RWPE2 (cell line): Measurements from ENCODE around the gene RNF220.

Experiments
- ATAC-seq: fragments of 200-7000 bp; cut with Tn5 transposase; 3 replicates; pipeline ENCODE4 v1.9.1; 2021; ENCODE audit warnings: low read depth
- DNase-seq: peaks from one replicate; pipeline ENCODE4 v3.0.0-alpha.2; 2020; ENCODE audit warnings: low spot score
- H3K27ac ChIP-seq: fragments of 450-650 bp; 2 replicates; pipeline ENCODE4 v1.5.1; 2017; ENCODE audit warnings: mild to moderate bottlenecking; ENCODE audit not compliant: poor library complexity, severe bottlenecking
- H3K27me3 ChIP-seq: fragments of 250-450 bp; sonication (Bioruptor Pico); 2 replicates; pipeline ENCODE4 v1.5.1; 2021; ENCODE audit warnings: mild to moderate bottlenecking, moderate library complexity; ENCODE audit not compliant: insufficient read depth, poor library complexity, severe bottlenecking
- H3K36me3 ChIP-seq: fragments of 250-450 bp; sonication (Bioruptor Pico); 2 replicates; pipeline ENCODE4 v1.5.1; 2020; ENCODE audit warnings: low read depth, mild to moderate bottlenecking, moderate library complexity
- H3K4me1 ChIP-seq: fragments of 250-450 bp; sonication (Bioruptor Pico); 2 replicates; pipeline ENCODE4 v1.5.1; 2021; ENCODE audit warnings: mild to moderate bottlenecking, moderate library complexity; ENCODE audit not compliant: insufficient read depth, poor library complexity, severe bottlenecking
- H3K4me3 ChIP-seq: fragments of 250-450 bp; sonication (Bioruptor Pico); 2 replicates; pipeline ENCODE4 v1.5.1; 2021; ENCODE audit warnings: mild to moderate bottlenecking, moderate library complexity; ENCODE audit not compliant: severe bottlenecking
- H3K9me3 ChIP-seq: fragments of 250-450 bp; sonication (Bioruptor Pico); 2 replicates; pipeline ENCODE4 v1.5.1; 2021; ENCODE audit warnings: mild to moderate bottlenecking, moderate library complexity; ENCODE audit not compliant: severe bottlenecking
- TF ChIP-seq, protein P1 (sequence below): fragments of 450-650 bp; IDR thresholded peaks from one replicate; pipeline ENCODE4 v1.5.1; 2017; ENCODE audit warnings: mild to moderate bottlenecking, moderate library complexity; ENCODE audit not compliant: poor library complexity, severe bottlenecking

RNF220 gene

DNA sequence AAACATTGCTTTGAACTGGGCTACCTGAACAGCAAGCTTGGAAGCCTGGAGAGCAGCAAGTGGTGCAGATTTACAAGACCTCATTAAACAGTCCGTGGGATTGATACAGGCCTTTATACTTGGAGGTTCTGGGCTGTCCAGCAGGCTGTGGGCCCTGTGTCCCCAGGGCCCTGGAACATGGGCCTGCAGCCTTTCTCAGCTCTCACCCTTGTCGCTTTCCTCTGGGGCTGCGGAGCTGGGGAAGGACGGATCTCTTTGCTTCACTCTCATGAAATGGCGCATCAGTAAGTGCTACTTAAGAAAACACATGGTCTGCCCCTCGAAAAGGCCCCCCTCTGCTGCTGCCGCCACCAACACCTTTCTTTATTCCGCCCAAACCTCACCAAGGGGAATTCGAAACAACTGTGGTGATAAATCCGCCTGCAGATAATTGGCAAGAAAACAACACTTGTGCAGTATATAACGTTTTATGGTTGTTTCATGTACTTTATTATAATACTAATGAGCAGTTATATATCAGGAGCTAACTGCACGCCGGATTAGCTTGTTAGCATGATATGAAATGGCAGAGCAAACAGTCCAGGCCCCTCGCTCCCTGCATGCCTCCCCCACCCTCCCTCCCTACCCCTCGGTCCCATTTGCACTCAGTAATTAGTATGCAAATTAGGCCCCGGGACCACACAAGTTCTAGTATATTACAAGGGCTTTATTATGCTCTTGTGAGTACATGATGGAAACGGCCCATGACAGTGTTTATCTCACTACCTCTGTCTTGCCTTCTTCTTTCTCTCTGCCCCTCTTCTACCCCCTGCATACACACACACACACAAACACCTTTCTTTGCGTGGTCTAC is 131.5 kb downstream of the RNF220 start:
- Histone ChIP-seq H3K36me3 (no peaks in the 10 kb centered on the region), H3K9me3 (no peaks in the 10 kb centered on the region), H3K27me3 (no peaks in the 10 kb centered on the region), H3K4me3 (no peak overlapping the region), H3K4me1 (peaks cover 9% of the 10 kb centered on the region), H3K27ac (no peak overlapping the region)
- no peak for ATAC-seq
- TF ChIP-seq, protein P1, sequence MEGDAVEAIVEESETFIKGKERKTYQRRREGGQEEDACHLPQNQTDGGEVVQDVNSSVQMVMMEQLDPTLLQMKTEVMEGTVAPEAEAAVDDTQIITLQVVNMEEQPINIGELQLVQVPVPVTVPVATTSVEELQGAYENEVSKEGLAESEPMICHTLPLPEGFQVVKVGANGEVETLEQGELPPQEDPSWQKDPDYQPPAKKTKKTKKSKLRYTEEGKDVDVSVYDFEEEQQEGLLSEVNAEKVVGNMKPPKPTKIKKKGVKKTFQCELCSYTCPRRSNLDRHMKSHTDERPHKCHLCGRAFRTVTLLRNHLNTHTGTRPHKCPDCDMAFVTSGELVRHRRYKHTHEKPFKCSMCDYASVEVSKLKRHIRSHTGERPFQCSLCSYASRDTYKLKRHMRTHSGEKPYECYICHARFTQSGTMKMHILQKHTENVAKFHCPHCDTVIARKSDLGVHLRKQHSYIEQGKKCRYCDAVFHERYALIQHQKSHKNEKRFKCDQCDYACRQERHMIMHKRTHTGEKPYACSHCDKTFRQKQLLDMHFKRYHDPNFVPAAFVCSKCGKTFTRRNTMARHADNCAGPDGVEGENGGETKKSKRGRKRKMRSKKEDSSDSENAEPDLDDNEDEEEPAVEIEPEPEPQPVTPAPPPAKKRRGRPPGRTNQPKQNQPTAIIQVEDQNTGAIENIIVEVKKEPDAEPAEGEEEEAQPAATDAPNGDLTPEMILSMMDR: no peak
- DNase-seq: no peak

GRCh38 chr1:44537538-44537937 is 132.5 kb downstream of the RNF220 start:
- TF ChIP-seq, protein P1: no peak
- H3K4me3 ChIP-seq: no peak overlapping the region
- no peak overlapping the region for H3K27ac ChIP-seq
- no peaks in the 10 kb centered on the region for H3K4me1 ChIP-seq
- ATAC-seq (no peak), DNase-seq (no peak)
- no peaks in the 10 kb centered on the region for H3K36me3 ChIP-seq
- H3K9me3 ChIP-seq: no peaks in the 10 kb centered on the region
- no peaks in the 10 kb centered on the region for H3K27me3 ChIP-seq

GRCh38 chr1:44537956-44538355 is 132.9 kb downstream of the RNF220 start:
- Histone ChIP-seq H3K4me3 (no peak overlapping the region), H3K9me3 (no peaks in the 10 kb centered on the region), H3K27ac (no peak overlapping the region), H3K36me3 (no peaks in the 10 kb centered on the region), H3K4me1 (no peaks in the 10 kb centered on the region), H3K27me3 (no peaks in the 10 kb centered on the region)
- ATAC-seq: no peak
- no peak for DNase-seq
- TF ChIP-seq, protein P1: no peak

GRCh38 chr1:44539991-44540730 is 135.1 kb downstream of the RNF220 start:
- H3K27ac ChIP-seq: no peak overlapping the region
- H3K9me3 ChIP-seq: no peaks in the 10 kb centered on the region
- DNase-seq: no peak
- H3K4me3 ChIP-seq: no peak overlapping the region
- no peaks in the 10 kb centered on the region for H3K36me3 ChIP-seq
- H3K27me3 ChIP-seq: no peaks in the 10 kb centered on the region
- H3K4me1 ChIP-seq: no peaks in the 10 kb centered on the region
- TF ChIP-seq, protein P1: no peak
- no peak for ATAC-seq
